ENCODE data around the gene RBM33.

Gene RBM33

DNA sequence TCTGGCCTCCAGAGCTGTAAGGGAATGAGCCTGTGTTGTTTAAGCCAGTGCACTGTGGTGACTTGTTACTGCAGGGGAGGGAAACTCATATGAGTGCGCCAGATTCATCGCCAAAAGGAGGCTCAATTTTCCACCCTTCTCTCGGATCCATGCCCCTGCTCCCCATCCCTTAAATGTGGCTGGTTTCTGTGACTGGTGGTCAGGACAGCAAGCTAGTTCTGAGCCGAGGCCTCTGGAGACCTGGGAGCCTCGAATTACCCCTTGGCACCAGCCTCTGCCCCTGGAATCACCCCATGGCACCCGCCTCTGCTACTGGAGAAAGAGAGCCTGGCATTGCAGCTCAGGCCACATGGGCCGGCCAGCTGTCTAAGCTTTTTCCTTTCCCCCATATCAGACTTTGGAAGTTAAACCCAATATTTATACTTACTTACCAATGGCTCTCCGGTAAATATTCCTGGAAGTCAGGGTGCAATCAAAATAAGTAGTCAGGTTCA lies 39.9 kb upstream of the RBM33 start:
- Histone ChIP-seq H3K27ac (replicated peaks; ENCODE audit: low read length) (no peak overlapping the region), H2AFZ (ENCODE audit: low read length) (no peak overlapping the region)
- no CpG with 5 or more reads among the region's 8 CpGs for WGBS, 2 donors (ENCODE audit: extremely low coverage in 2 of 2, insufficient read length in 2 of 2, insufficient replicate concordance in 1 of 2)

DNA sequence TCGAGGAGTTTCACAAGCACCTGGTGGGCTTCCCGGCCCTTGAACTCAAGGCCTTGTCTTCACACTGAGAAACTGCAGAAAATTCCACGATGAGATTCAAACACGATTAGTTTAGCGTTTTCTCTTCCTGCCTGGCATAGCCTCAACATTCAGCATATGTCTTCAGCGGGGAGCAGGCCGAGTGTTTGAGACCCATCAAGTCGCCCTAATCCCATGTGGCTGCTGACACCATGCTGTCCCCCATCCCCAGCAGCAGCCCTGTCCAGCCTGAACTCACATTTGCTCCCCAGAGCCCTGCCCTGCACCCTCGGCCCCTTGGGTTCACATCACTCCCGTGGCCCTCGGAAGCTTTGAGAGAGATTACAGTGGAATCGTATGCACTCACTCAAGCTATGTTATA lies 35.3 kb upstream of the RBM33 start:
- peak overlapping the region; percentile 39 for H3K23ac ChIP-seq (ENCODE audit: low read depth, low read length, poor library complexity)
- H2BK120ac ChIP-seq (ENCODE audit: low read depth, low read length) = no peak overlapping the region
- no peak overlapping the region for H4K8ac ChIP-seq (ENCODE audit: low read depth, low read length)
- no peaks in the 10 kb centered on the region for H3K36me3 ChIP-seq (replicated peaks in 1 of 2; ENCODE audit: control insufficient read depth in 2 of 2, insufficient read depth in 2 of 2, low read length in 2 of 2)
- no peaks in the 10 kb centered on the region for H3K79me1 ChIP-seq (ENCODE audit: low read depth, low read length)
- H3K9me3 ChIP-seq (replicated peaks in 1 of 2; ENCODE audit: control insufficient read depth in 2 of 2, insufficient read depth in 1 of 2, low read depth in 1 of 2, low read length in 2 of 2) = peaks cover 0 to 2% of the 10 kb centered on the region in 2 donors
- H3K4me2 ChIP-seq (ENCODE audit: insufficient read depth, low read length, poor library complexity, severe bottlenecking) = no peak overlapping the region
- no peak overlapping the region for H2BK5ac ChIP-seq (ENCODE audit: low read length)
- H2BK12ac ChIP-seq (ENCODE audit: low read length) = no peak overlapping the region
- no peaks in the 10 kb centered on the region for H3K27me3 ChIP-seq (ENCODE audit: control insufficient read depth in 3 of 3, insufficient read depth in 3 of 3, low read depth in 1 of 3, low read length in 3 of 3)
- peaks cover 2 to 3% of the 10 kb centered on the region in 2 donors for H3K4me1 ChIP-seq (ENCODE audit: control insufficient read depth in 2 of 2, insufficient read depth in 1 of 2, low read depth in 1 of 2, low read length in 2 of 2)
- H3K18ac ChIP-seq (ENCODE audit: low read length) = no peak overlapping the region
- H2AFZ ChIP-seq (ENCODE audit: low read length) = no peak overlapping the region
- no peak overlapping the region for H3K9ac ChIP-seq (ENCODE audit: low read depth, low read length, poor library complexity)
- no peak for DNase-seq (ENCODE audit: low spot score)
- no peak overlapping the region for H3K4ac ChIP-seq (ENCODE audit: low read length)
- peak overlapping the region in 1 of 2 donors; percentile 10 for H3K4me3 ChIP-seq (ENCODE audit: low read length in 2 of 2)
- no CpG with 5 or more reads among the region's 12 CpGs for WGBS, 2 donors (ENCODE audit: extremely low coverage in 2 of 2, insufficient read length in 2 of 2, insufficient replicate concordance in 1 of 2)
- no peak overlapping the region for H4K91ac ChIP-seq (ENCODE audit: low read depth, low read length, poor library complexity)
- H2AK5ac ChIP-seq (ENCODE audit: low read depth, low read length) = no peak overlapping the region
- H2BK15ac ChIP-seq (ENCODE audit: low read length) = no peak overlapping the region
- H3K27ac ChIP-seq (replicated peaks; ENCODE audit: low read length) = no peak overlapping the region
- H3K14ac ChIP-seq (ENCODE audit: low read length) = no peak overlapping the region

More for the DNA sequence above, 39.9 kb upstream of the RBM33 start:
- DNase-seq (ENCODE audit: low spot score) = no peak
- Histone ChIP-seq H3K4me2 (ENCODE audit: insufficient read depth, low read length, poor library complexity, severe bottlenecking) (no peak overlapping the region), H3K4me3 (ENCODE audit: low read length in 2 of 2) (no peak overlapping the region), H3K27me3 (ENCODE audit: control insufficient read depth in 3 of 3, insufficient read depth in 3 of 3, low read depth in 1 of 3, low read length in 3 of 3) (no peaks in the 10 kb centered on the region), H2BK15ac (ENCODE audit: low read length) (no peak overlapping the region), H4K91ac (ENCODE audit: low read depth, low read length, poor library complexity) (no peak overlapping the region), H2AK5ac (ENCODE audit: low read depth, low read length) (no peak overlapping the region), H3K4me1 (ENCODE audit: control insufficient read depth in 2 of 2, insufficient read depth in 1 of 2, low read depth in 1 of 2, low read length in 2 of 2) (peaks cover 2 to 4% of the 10 kb centered on the region in 2 donors), H3K36me3 (replicated peaks in 1 of 2; ENCODE audit: control insufficient read depth in 2 of 2, insufficient read depth in 2 of 2, low read length in 2 of 2) (no peaks in the 10 kb centered on the region), H3K23ac (ENCODE audit: low read depth, low read length, poor library complexity) (peak overlapping the region; percentile 25), H3K9me3 (replicated peaks in 1 of 2; ENCODE audit: control insufficient read depth in 2 of 2, insufficient read depth in 1 of 2, low read depth in 1 of 2, low read length in 2 of 2) (no peaks in the 10 kb centered on the region), H3K79me1 (ENCODE audit: low read depth, low read length) (no peaks in the 10 kb centered on the region), H3K14ac (ENCODE audit: low read length) (no peak overlapping the region), H3K18ac (ENCODE audit: low read length) (peak overlapping the region; percentile 32), H2BK120ac (ENCODE audit: low read depth, low read length) (no peak overlapping the region), H2BK5ac (ENCODE audit: low read length) (no peak overlapping the region), H3K9ac (ENCODE audit: low read depth, low read length, poor library complexity) (no peak overlapping the region), H2BK12ac (ENCODE audit: low read length) (no peak overlapping the region), H3K4ac (ENCODE audit: low read length) (no peak overlapping the region), H4K8ac (ENCODE audit: low read depth, low read length) (no peak overlapping the region)

DNA sequence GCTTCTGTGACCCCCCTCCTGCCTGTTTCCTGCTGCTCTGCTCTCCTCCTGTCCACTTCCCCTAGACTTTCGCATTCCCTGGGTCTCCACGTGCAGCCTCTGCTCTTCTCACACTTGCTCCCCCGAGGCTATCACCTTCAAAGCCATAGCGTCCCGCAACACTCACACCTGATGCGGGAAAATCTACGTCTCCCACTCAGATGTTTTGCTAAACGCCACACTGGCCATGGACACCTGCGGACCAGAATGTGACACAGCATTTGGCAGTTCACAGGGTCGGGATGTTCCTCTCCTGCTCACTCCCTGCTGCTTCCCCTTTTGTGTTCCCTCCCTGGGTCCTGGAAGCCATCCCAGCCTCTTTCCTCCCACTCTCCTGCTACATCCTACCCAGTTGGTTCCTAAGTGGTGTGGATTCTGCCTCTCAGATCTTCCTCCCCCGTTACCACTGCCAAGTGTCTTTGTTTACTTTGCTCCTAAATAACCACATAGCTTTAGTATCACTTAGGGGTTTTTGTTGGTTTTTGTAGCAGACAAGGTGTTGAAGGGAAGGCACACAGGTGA lies 33.7 kb upstream of the RBM33 start:
- H3K36me3 ChIP-seq (replicated peaks in 1 of 2; ENCODE audit: control insufficient read depth in 2 of 2, insufficient read depth in 2 of 2, low read length in 2 of 2) = peaks cover 0 to 3% of the 10 kb centered on the region in 2 donors
- no peak overlapping the region for H2BK5ac ChIP-seq (ENCODE audit: low read length)
- peaks cover 2 to 3% of the 10 kb centered on the region in 2 donors for H3K4me1 ChIP-seq (ENCODE audit: control insufficient read depth in 2 of 2, insufficient read depth in 1 of 2, low read depth in 1 of 2, low read length in 2 of 2)
- no peak overlapping the region for H2BK12ac ChIP-seq (ENCODE audit: low read length)
- peaks cover 2 to 4% of the 10 kb centered on the region in 2 donors for H3K9me3 ChIP-seq (replicated peaks in 1 of 2; ENCODE audit: control insufficient read depth in 2 of 2, insufficient read depth in 1 of 2, low read depth in 1 of 2, low read length in 2 of 2)
- H2AFZ ChIP-seq (ENCODE audit: low read length) = no peak overlapping the region
- no CpG with 5 or more reads among the region's 11 CpGs for WGBS, 2 donors (ENCODE audit: extremely low coverage in 2 of 2, insufficient read length in 2 of 2, insufficient replicate concordance in 1 of 2)
- H3K79me1 ChIP-seq (ENCODE audit: low read depth, low read length) = no peaks in the 10 kb centered on the region
- no peak overlapping the region for H3K4ac ChIP-seq (ENCODE audit: low read length)
- H3K9ac ChIP-seq (ENCODE audit: low read depth, low read length, poor library complexity) = no peak overlapping the region
- H3K27me3 ChIP-seq (ENCODE audit: control insufficient read depth in 3 of 3, insufficient read depth in 3 of 3, low read depth in 1 of 3, low read length in 3 of 3) = no peaks in the 10 kb centered on the region
- H4K91ac ChIP-seq (ENCODE audit: low read depth, low read length, poor library complexity) = no peak overlapping the region
- H3K18ac ChIP-seq (ENCODE audit: low read length) = no peak overlapping the region
- H3K4me3 ChIP-seq (ENCODE audit: low read length in 2 of 2) = no peak overlapping the region
- H3K27ac ChIP-seq (replicated peaks; ENCODE audit: low read length) = no peak overlapping the region
- no peak overlapping the region for H4K8ac ChIP-seq (ENCODE audit: low read depth, low read length)
- H3K14ac ChIP-seq (ENCODE audit: low read length) = no peak overlapping the region
- H3K23ac ChIP-seq (ENCODE audit: low read depth, low read length, poor library complexity) = no peak overlapping the region
- no peak overlapping the region for H2BK120ac ChIP-seq (ENCODE audit: low read depth, low read length)
- no peak for DNase-seq (ENCODE audit: low spot score)
- no peak overlapping the region for H3K4me2 ChIP-seq (ENCODE audit: insufficient read depth, low read length, poor library complexity, severe bottlenecking)
- no peak overlapping the region for H2AK5ac ChIP-seq (ENCODE audit: low read depth, low read length)
- H2BK15ac ChIP-seq (ENCODE audit: low read length) = no peak overlapping the region

DNA sequence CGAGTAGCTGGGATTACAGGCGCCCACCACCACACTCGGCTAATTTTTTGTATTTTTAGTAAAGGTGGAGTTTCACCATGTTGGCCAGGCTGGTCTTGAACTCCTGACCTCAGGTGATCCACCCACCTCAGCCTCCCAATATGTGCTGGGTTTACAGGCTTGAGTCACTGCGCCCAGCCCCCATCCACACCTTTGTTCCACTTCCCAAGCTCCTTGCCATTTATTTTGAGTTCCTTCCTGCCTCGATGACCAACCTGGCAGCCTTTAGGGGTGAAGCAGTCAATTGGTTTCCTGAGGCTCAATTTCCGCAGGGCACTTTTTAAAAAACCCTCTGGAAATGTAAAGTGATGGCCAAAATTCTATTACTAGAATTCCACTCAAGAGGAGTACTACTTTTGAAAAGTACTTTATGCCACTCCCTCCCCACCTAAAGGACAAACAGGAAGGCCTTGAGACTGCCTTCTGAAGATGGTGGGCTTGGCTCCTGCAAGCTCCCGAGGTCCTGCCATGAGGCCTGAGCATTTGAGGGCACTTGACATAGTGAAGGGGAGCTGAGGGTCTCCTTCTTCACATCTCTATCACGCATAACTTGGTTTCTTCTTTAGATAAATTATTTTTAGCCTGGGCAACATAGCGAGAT lies 32.5 kb upstream of the RBM33 start:
- no CpG with 5 or more reads among the region's 9 CpGs for WGBS, 2 donors (ENCODE audit: extremely low coverage in 2 of 2, insufficient read length in 2 of 2, insufficient replicate concordance in 1 of 2)
- H3K27me3 ChIP-seq (ENCODE audit: control insufficient read depth in 3 of 3, insufficient read depth in 3 of 3, low read depth in 1 of 3, low read length in 3 of 3) = no peaks in the 10 kb centered on the region
- H3K4me3 ChIP-seq (ENCODE audit: low read length in 2 of 2) = no peak overlapping the region
- no peak overlapping the region for H2BK12ac ChIP-seq (ENCODE audit: low read length)
- no peak overlapping the region for H2AK5ac ChIP-seq (ENCODE audit: low read depth, low read length)
- H3K4me1 ChIP-seq (ENCODE audit: control insufficient read depth in 2 of 2, insufficient read depth in 1 of 2, low read depth in 1 of 2, low read length in 2 of 2) = peaks cover 2 to 3% of the 10 kb centered on the region in 2 donors
- no peak overlapping the region for H2BK120ac ChIP-seq (ENCODE audit: low read depth, low read length)
- no peak overlapping the region for H4K8ac ChIP-seq (ENCODE audit: low read depth, low read length)
- no peak overlapping the region for H3K23ac ChIP-seq (ENCODE audit: low read depth, low read length, poor library complexity)
- no peak overlapping the region for H2BK5ac ChIP-seq (ENCODE audit: low read length)
- H2BK15ac ChIP-seq (ENCODE audit: low read length) = no peak overlapping the region
- no peak overlapping the region for H3K4ac ChIP-seq (ENCODE audit: low read length)
- no peak overlapping the region for H3K27ac ChIP-seq (replicated peaks; ENCODE audit: low read length)
- no peak overlapping the region for H3K9ac ChIP-seq (ENCODE audit: low read depth, low read length, poor library complexity)
- H3K14ac ChIP-seq (ENCODE audit: low read length) = no peak overlapping the region
- H3K4me2 ChIP-seq (ENCODE audit: insufficient read depth, low read length, poor library complexity, severe bottlenecking) = no peak overlapping the region
- H3K9me3 ChIP-seq (replicated peaks in 1 of 2; ENCODE audit: control insufficient read depth in 2 of 2, insufficient read depth in 1 of 2, low read depth in 1 of 2, low read length in 2 of 2) = peaks cover 2 to 4% of the 10 kb centered on the region in 2 donors
- H3K18ac ChIP-seq (ENCODE audit: low read length) = no peak overlapping the region
- H2AFZ ChIP-seq (ENCODE audit: low read length) = no peak overlapping the region
- H4K91ac ChIP-seq (ENCODE audit: low read depth, low read length, poor library complexity) = no peak overlapping the region
- no peaks in the 10 kb centered on the region for H3K79me1 ChIP-seq (ENCODE audit: low read depth, low read length)
- H3K36me3 ChIP-seq (replicated peaks in 1 of 2; ENCODE audit: control insufficient read depth in 2 of 2, insufficient read depth in 2 of 2, low read length in 2 of 2) = peaks cover 0 to 3% of the 10 kb centered on the region in 2 donors
- DNase-seq (ENCODE audit: low spot score) = no peak
